Endothelial cell of umbilical vein (primary cell): Measurements from ENCODE around the gene PPP3CA. TPM values are rescaled to one million over a fixed set of nuclear protein-coding genes. Genes with fewer than 3 reads are reported as not detected.

Experiments
- BruUV-seq: library from RNA; stranded (reverse); fragments of 400-500 nt; replicated peaks from 2 replicates; lab custom pipeline; 2021; lab: Mats Ljungman, UMichigan
- CTCF ChIA-PET: fragments of 300-600, 350-600 bp; sonication (Branson Sonifier 250); formaldehyde crosslinking; loops from one replicate; lab custom pipeline; 2021; ENCODE audit warnings: antibody characterized with exemption, inconsistent platforms; lab: Charles Lee
- POLR2A ChIA-PET: fragments of 300-600, 350-600 bp; sonication (Branson Sonifier 250); formaldehyde crosslinking; loops from one replicate; lab custom pipeline; 2021; ENCODE audit warnings: antibody characterized with exemption, inconsistent platforms; lab: Charles Lee
- DNase-seq: peaks from one replicate; pipeline ENCODE4 v3.0.0-alpha.2; 2011; ENCODE audit warnings: low read depth, low spot score
- FAIRE-seq: peaks from 2 replicates; lab custom pipeline; 2011; peaks lifted over from hg19 to GRCh38; lab: Jason Lieb, UNC
- H2AFZ ChIP-seq: 2 replicates; pipeline ENCODE4 v1.6.0; 2012; ENCODE audit warnings: low read depth, low read length, control low read depth, inconsistent platforms
- H3K27ac ChIP-seq: 2 replicates; pipeline ENCODE4 v1.5.1; 2011; ENCODE audit warnings: low read depth, mild to moderate bottlenecking, control low read depth, low read length, moderate library complexity; ENCODE audit not compliant: insufficient read depth
- H3K27me3 ChIP-seq, 2 experiments: 2 replicates each; pipeline versions ENCODE4 v1.6.0 to v1.6.1; 2011; ENCODE audit warnings: low read length in 2 of 2, mixed read lengths in 1 of 2; ENCODE audit not compliant: control insufficient read depth in 2 of 2, insufficient read depth in 2 of 2
- H3K36me3 ChIP-seq, 2 experiments: 2 replicates in 1 of 2; 3 replicates in 1 of 2; pipeline ENCODE4 v1.5.1; 2011; ENCODE audit warnings: low read length in 2 of 2, mild to moderate bottlenecking in 1 of 2, moderate library complexity in 1 of 2; ENCODE audit not compliant: control insufficient read depth in 2 of 2, insufficient read depth in 2 of 2; ENCODE audit errors: extremely low read depth in 1 of 2
- H3K4me1 ChIP-seq: 3 replicates; pipeline ENCODE4 v1.5.1; 2011; ENCODE audit warnings: mild to moderate bottlenecking, low read length; ENCODE audit not compliant: control insufficient read depth, insufficient read depth; ENCODE audit errors: extremely low read depth
- H3K4me2 ChIP-seq: 2 replicates; pipeline ENCODE4 v1.6.1; 2011; ENCODE audit warnings: low read length, control low read depth, mixed read lengths; ENCODE audit not compliant: insufficient read depth
- H3K4me3 ChIP-seq, 3 experiments: fragments of 200-600 bp in 1 of 3; sonication (generic), shearing (Covaris generic) in 1 of 3; replicated peaks in 1 of 3; 2 replicates each; pipeline ENCODE4 v1.5.1; 2011 to 2016; ENCODE audit warnings: control low read depth in 3 of 3, low read length in 3 of 3, mild to moderate bottlenecking in 2 of 3, inconsistent platforms in 1 of 3, low read depth in 1 of 3, moderate library complexity in 1 of 3; ENCODE audit not compliant: insufficient read depth in 1 of 3
- H3K79me2 ChIP-seq: 2 replicates; pipeline ENCODE4 v1.6.0; 2012; ENCODE audit warnings: low read length, inconsistent platforms; ENCODE audit not compliant: control insufficient read depth, insufficient read depth
- H3K9ac ChIP-seq: replicated peaks from 2 replicates; pipeline ENCODE3; 2011; ENCODE audit warnings: low read length, control low read depth; ENCODE audit not compliant: insufficient read depth; ENCODE audit errors: extremely low read depth
- H3K9me1 ChIP-seq: replicated peaks from 3 replicates; pipeline ENCODE4 v1.6.0; 2011; ENCODE audit warnings: mild to moderate bottlenecking, low read length; ENCODE audit not compliant: control insufficient read depth, insufficient read depth; ENCODE audit errors: extremely low read depth
- H3K9me3 ChIP-seq: replicated peaks from 2 replicates; pipeline ENCODE4 v1.5.1; 2012; ENCODE audit warnings: low read length, inconsistent platforms; ENCODE audit not compliant: control insufficient read depth, insufficient read depth
- H4K20me1 ChIP-seq: replicated peaks from 2 replicates; pipeline ENCODE3; 2011; ENCODE audit warnings: mild to moderate bottlenecking, low read length; ENCODE audit not compliant: control insufficient read depth, insufficient read depth; ENCODE audit errors: extremely low read depth
- CTCF ChIP-seq, 2 donors: IDR thresholded peaks; 1 replicate in 1 of 2; 2 replicates in 1 of 2; pipeline ENCODE4 v1.5.1; 2011; ENCODE audit warnings: low read length in 2 of 2, mild to moderate bottlenecking in 2 of 2, moderate library complexity in 2 of 2, control low read depth in 1 of 2, inconsistent platforms in 1 of 2, low read depth in 1 of 2; ENCODE audit not compliant: insufficient read depth in 1 of 2; ENCODE audit errors: extremely low read depth in 1 of 2
- FOS ChIP-seq: IDR thresholded peaks from 2 replicates; pipeline ENCODE4 v1.6.1; 2011; ENCODE audit warnings: mild to moderate bottlenecking, low read length, moderate library complexity, borderline replicate concordance; ENCODE audit not compliant: insufficient read depth
- GATA2 ChIP-seq: IDR thresholded peaks from 2 replicates; pipeline ENCODE4 v1.7.0; 2011; ENCODE audit warnings: low read depth, mild to moderate bottlenecking, moderate library complexity, mixed read lengths, low read length; ENCODE audit not compliant: insufficient read length, insufficient read depth
- JUN ChIP-seq: IDR thresholded peaks from 2 replicates; pipeline ENCODE4 v1.6.1; 2011; ENCODE audit warnings: borderline replicate concordance, low read depth; ENCODE audit not compliant: insufficient read length, insufficient read depth
- MAX ChIP-seq: IDR thresholded peaks from 2 replicates; pipeline ENCODE4 v1.6.1; 2011; ENCODE audit not compliant: insufficient read depth, insufficient read length
- dilution Hi-C: fragments of 300-500 bp; cut with MboI; formaldehyde crosslinking; loops from one replicate; pipeline ENCODE4 v1.15.0; 2019; ENCODE audit warnings: low sequenced_read_pairs; ENCODE audit not compliant: extremely low pct_ligation_motif_present
- intact Hi-C: fragments of 100-400 bp; cut with micrococcal nuclease; formaldehyde crosslinking; loops from one replicate; pipeline ENCODE4 v1.10.0; 2022
- polyA plus RNA-seq, 4 experiments: library from polyadenylated mRNA; depleted of rRNA in 3 of 4; stranded (reverse) in 3 of 4; unstranded in 1 of 4; fragments of >200 nt; gene quantifications; 2 replicates each; pipeline versions ENCODE4 v1.2.1 to v1.2.3, GENCODE V29; 2011 to 2012; ENCODE audit warnings: missing spikeins in 1 of 4
- total RNA-seq: library from RNA; stranded (reverse); gene quantifications from 2 replicates; pipeline ENCODE4 v1.2.3, GENCODE V29; 2021

The PPP3CA gene
- total and polyA plus RNA-seq, 2 donors (not counting 3 experiments of a cell fraction or from before 2014, with no cell fraction given) = 7.0 to 43.3 TPM

- dilution Hi-C loops = no loop called here
- no peak overlapping the region for H3K4me3 ChIP-seq
- no peak overlapping the region for H3K9ac ChIP-seq
- H3K27ac ChIP-seq = no peak overlapping the region
- BruUV-seq = no TSS peak
- H3K4me1 ChIP-seq = peaks cover 10% of the 10 kb centered on the region
- no peaks in the 10 kb centered on the region for H3K9me3 ChIP-seq
- H3K79me2 ChIP-seq = no peaks in the 10 kb centered on the region
- intact Hi-C loops = loop anchor here (10.0 kb wide), 1 partner anchor 1263 kb away; no protein-coding TSS in a partner anchor
- H3K9me1 ChIP-seq = no peaks in the 10 kb centered on the region
- H4K20me1 ChIP-seq = no peaks in the 10 kb centered on the region
- ChIA-PET CTCF (interaction anchor here (1.1 to 4.5 kb wide), 5 partner anchors 16 to 1091 kb away, joined by 3 to 33 read pairs (median 6); no protein-coding TSS in a partner anchor), POLR2A (no interaction called here)
- H3K27me3 ChIP-seq = no peaks in the 10 kb centered on the region
- DNase-seq (peak; percentile 46), FAIRE-seq (no peak)
- peak; percentile 73 for TF ChIP-seq JUN
- TF ChIP-seq GATA2 = no peak
- peak; percentile 62 for TF ChIP-seq FOS
- H3K4me2 ChIP-seq = no peak overlapping the region
- no peaks in the 10 kb centered on the region for H3K36me3 ChIP-seq
- H2AFZ ChIP-seq = no peak overlapping the region
These were observed 175.6 kb downstream of the PPP3CA start for GRCh38 chr4:101171747-101172146.

GRCh38 chr4:101169044-101170014 is 178.0 kb downstream of the PPP3CA start:
- ChIA-PET CTCF (interaction anchor here (0.7 to 4.5 kb wide), 10 partner anchors 92 to 1130 kb away, joined by 3 to 33 read pairs (median 4); no protein-coding TSS in a partner anchor), POLR2A (no interaction called here)
- FAIRE-seq = peak; percentile 68
- H3K9ac ChIP-seq = no peak overlapping the region
- no peak overlapping the region for H2AFZ ChIP-seq
- intact Hi-C loops (loop anchor here (1.0 to 10.0 kb wide), 9 partner anchors 262 to 1265 kb away; partner anchors contain the start of gene BANK1), dilution Hi-C loops (no loop called here)
- TF ChIP-seq CTCF (IDR thresholded peaks at IDR 0.05; ENCODE audit: extremely low read depth in 1 of 2, insufficient read depth in 1 of 2, low read depth in 1 of 2, low read length in 2 of 2) (peak; percentile 49 to 71), MAX (no peak)
- DNase-seq = peak; percentile 60
- H3K9me1 ChIP-seq = no peaks in the 10 kb centered on the region
- H3K27me3 ChIP-seq = no peaks in the 10 kb centered on the region
- no peaks in the 10 kb centered on the region for H3K79me2 ChIP-seq
- no peaks in the 10 kb centered on the region for H3K36me3 ChIP-seq
- no peak overlapping the region for H3K4me3 ChIP-seq
- no peak overlapping the region for H3K27ac ChIP-seq
- H3K4me1 ChIP-seq = no peaks in the 10 kb centered on the region
- H3K4me2 ChIP-seq = no peak overlapping the region
- H3K9me3 ChIP-seq = no peaks in the 10 kb centered on the region
- no peaks in the 10 kb centered on the region for H4K20me1 ChIP-seq
- BruUV-seq = no TSS peak
